ENCODE data around the gene PLXNA2. TPM values are rescaled to one million over a fixed set of nuclear protein-coding genes. Genes with fewer than 3 reads are reported as not detected.

PLXNA2 gene
- total RNA-seq, 4 donors from 2014 or later = 17.2 to 29.7 (median 24.6) TPM

- Histone ChIP-seq H3K4me1 (peaks cover 0 to 4% (median 0%) of the 10 kb centered on the region in 4 donors), H3K27ac (no peak overlapping the region), H3K9me3 (peaks cover 0 to 15% (median 0%) of the 10 kb centered on the region in 4 donors), H3K27me3 (no peaks in the 10 kb centered on the region), H3K4me3 (no peak overlapping the region), H3K36me3 (no peaks in the 10 kb centered on the region)
- TF ChIP-seq POLR2A (IDR thresholded peaks at IDR 0.05) = no peak
- TF ChIP-seq EP300 (IDR thresholded peaks at IDR 0.05) = no peak
- no peak for TF ChIP-seq CTCF (IDR thresholded peaks at IDR 0.05)
- 73 to 74% methylated on average over 5 of the region's 5 CpGs for WGBS, 2 donors
- DNase-seq (ENCODE audit: low spot score in 2 of 2) = no peak
These were observed 253.7 kb downstream of the PLXNA2 start for GRCh38 chr1:207990455-207990854.

- H3K27ac ChIP-seq = no peak overlapping the region
- no peaks in the 10 kb centered on the region for H3K36me3 ChIP-seq
- no peak for DNase-seq (ENCODE audit: low spot score in 2 of 2)
- no peak overlapping the region for H3K4me3 ChIP-seq
- H3K27me3 ChIP-seq = no peaks in the 10 kb centered on the region
- 92 to 94% methylated on average over 10 of the region's 10 CpGs for WGBS, 2 donors
- peaks cover 0 to 9% (median 0%) of the 10 kb centered on the region in 4 donors for H3K9me3 ChIP-seq
- H3K4me1 ChIP-seq = peaks cover 0 to 4% (median 0%) of the 10 kb centered on the region in 4 donors
- no peak for TF ChIP-seq CTCF (IDR thresholded peaks at IDR 0.05)
- no peak for TF ChIP-seq POLR2A (IDR thresholded peaks at IDR 0.05)
- TF ChIP-seq EP300 (IDR thresholded peaks at IDR 0.05) = no peak
These were observed 255.6 kb downstream of the PLXNA2 start for GRCh38 chr1:207988326-207989165.

DNA sequence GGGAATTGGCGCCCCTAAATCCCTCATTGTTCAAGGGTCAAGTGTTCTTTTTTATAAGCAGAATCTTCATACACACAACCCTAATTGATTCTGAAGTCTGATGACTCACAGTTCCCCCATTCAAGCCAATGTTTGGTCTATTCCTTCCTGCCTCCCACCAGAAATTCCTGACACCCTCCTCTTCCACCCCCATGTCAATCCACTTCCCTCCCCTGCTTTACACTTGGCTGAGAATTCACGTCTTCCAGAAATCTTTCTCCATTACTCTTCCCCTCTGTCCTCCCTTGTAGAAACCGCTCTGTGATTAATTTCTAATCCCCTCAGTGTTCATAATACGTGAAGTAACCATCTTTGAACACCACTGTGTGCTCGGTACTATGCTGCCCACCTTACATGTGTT lies 257.0 kb downstream of the PLXNA2 start:
- no peak for DNase-seq (ENCODE audit: low spot score in 2 of 2)
- Histone ChIP-seq H3K4me1 (peaks cover 0 to 4% (median 0%) of the 10 kb centered on the region in 4 donors), H3K27me3 (no peaks in the 10 kb centered on the region), H3K4me3 (no peak overlapping the region), H3K36me3 (no peaks in the 10 kb centered on the region), H3K27ac (no peak overlapping the region), H3K9me3 (peaks cover 0 to 6% (median 0%) of the 10 kb centered on the region in 4 donors)
- WGBS, 2 donors = 45 to 60% methylated on average over 5 of the region's 5 CpGs
- TF ChIP-seq CTCF (IDR thresholded peaks at IDR 0.05) (no peak), EP300 (IDR thresholded peaks at IDR 0.05) (no peak), POLR2A (IDR thresholded peaks at IDR 0.05) (no peak)

GRCh38 chr1:207985996-207986395 lies 258.2 kb downstream of the PLXNA2 start:
- no peak overlapping the region for H3K4me3 ChIP-seq
- no peak for TF ChIP-seq POLR2A (IDR thresholded peaks at IDR 0.05)
- H3K9me3 ChIP-seq = no peaks in the 10 kb centered on the region
- H3K4me1 ChIP-seq = peaks cover 0 to 4% (median 0%) of the 10 kb centered on the region in 4 donors
- H3K36me3 ChIP-seq = no peaks in the 10 kb centered on the region
- DNase-seq (ENCODE audit: low spot score in 2 of 2) = no peak
- H3K27me3 ChIP-seq = no peaks in the 10 kb centered on the region
- no peak overlapping the region for H3K27ac ChIP-seq
- 81 to 86% methylated on average over 7 of the region's 7 CpGs for WGBS, 2 donors

DNA sequence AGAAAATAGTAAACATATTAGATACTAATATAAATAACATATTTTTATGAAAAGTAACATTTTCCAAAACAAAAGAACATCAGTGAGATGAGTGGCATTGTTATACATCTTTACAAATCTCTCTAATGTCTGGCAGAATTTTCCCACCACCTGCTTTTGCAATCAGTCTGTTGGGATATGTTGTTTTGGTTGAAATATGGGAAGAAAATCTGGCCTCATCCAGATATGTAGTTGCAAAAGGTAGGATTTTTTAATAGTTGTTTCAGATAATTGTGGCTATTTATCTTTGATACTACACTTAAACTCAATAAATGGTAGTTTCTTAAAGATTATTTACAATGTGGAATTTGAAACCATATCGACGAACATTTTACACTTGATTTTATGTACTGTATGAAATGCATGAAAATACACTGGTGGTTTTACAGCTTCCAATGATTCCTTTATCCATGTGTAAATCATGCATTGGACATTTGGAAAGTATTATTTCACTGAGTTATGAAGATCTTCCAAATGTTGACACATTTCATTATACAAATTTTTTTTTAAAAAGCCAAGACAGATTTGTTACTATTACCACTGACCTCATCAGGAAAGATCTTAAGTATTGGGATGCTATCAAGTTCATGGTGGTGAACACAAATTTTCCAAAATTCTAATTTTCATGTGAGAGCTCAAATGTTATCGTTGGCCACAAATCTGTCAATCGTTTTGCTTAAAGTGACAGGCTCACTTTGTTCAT lies 259.2 kb downstream of the PLXNA2 start:
- H3K27me3 ChIP-seq = no peaks in the 10 kb centered on the region

More for the DNA sequence above, 259.2 kb downstream of the PLXNA2 start:
- no peak overlapping the region for H3K4me3 ChIP-seq
- no peak for DNase-seq (ENCODE audit: low spot score in 2 of 2)
- TF ChIP-seq EP300 (IDR thresholded peaks at IDR 0.05) (no peak), POLR2A (IDR thresholded peaks at IDR 0.05) (no peak), CTCF (IDR thresholded peaks at IDR 0.05) (no peak)
- no peaks in the 10 kb centered on the region for H3K9me3 ChIP-seq
- H3K36me3 ChIP-seq = no peaks in the 10 kb centered on the region
- no peak overlapping the region for H3K27ac ChIP-seq
- peaks cover 0 to 4% (median 0%) of the 10 kb centered on the region in 4 donors for H3K4me1 ChIP-seq
- WGBS, 2 donors = 65 to 75% methylated on average over 4 of the region's 4 CpGs
